Measurements from ENCODE around the gene DIDO1. TPM values are rescaled to one million over a fixed set of nuclear protein-coding genes. Genes with fewer than 3 reads are reported as not detected.
"Not testable (repeated sequence)": the region's sequence is repeated elsewhere in the genome, so short reads cannot be mapped to it uniquely, and the experiment has no call there.

Gene DIDO1
- total RNA-seq, 4 donors from 2014 or later: 24.2 to 39.3 (median 28.7) TPM

- in situ Hi-C loops (cut with MboI; ENCODE audit: low sequenced_read_pairs in 4 of 4): no loop called here
- ATAC-seq (no peak), DNase-seq (no peak)
- intact Hi-C loops (cut with DNase I; ENCODE audit: low total_unique reads): no loop called here
- Histone ChIP-seq H3K27ac (no peak overlapping the region), H3K9me3 (no peaks in the 10 kb centered on the region), H3K4me3 (no peak overlapping the region), H3K36me3 (peaks cover 0 to 13% of the 10 kb centered on the region in 2 donors), H3K4me1 (no peaks in the 10 kb centered on the region), H3K27me3 (no peaks in the 10 kb centered on the region)
- TF ChIP-seq CTCF (IDR thresholded peaks at IDR 0.05 in 4 of 5, conservative IDR thresholded peaks at IDR 0.05 in 1 of 5) (no peak), POLR2A (IDR thresholded peaks at IDR 0.05) (no peak)
These were observed 74.1 kb downstream of the DIDO1 start for GRCh38 chr20:62852196-62852595.

GRCh38 chr20:62850333-62850974 is 75.9 kb downstream of the DIDO1 start:
- intact Hi-C loops (cut with DNase I; ENCODE audit: low total_unique reads) (no loop called here), in situ Hi-C loops (cut with MboI; ENCODE audit: low sequenced_read_pairs in 4 of 4) (no loop called here)
- no peak overlapping the region for H3K4me3 ChIP-seq
- H3K4me1 ChIP-seq: no peaks in the 10 kb centered on the region
- no peaks in the 10 kb centered on the region for H3K9me3 ChIP-seq
- TF ChIP-seq POLR2A (IDR thresholded peaks at IDR 0.05): no peak
- TF ChIP-seq CTCF (IDR thresholded peaks at IDR 0.05 in 4 of 5, conservative IDR thresholded peaks at IDR 0.05 in 1 of 5): no peak
- H3K27me3 ChIP-seq: no peaks in the 10 kb centered on the region
- peaks cover 0 to 5% of the 10 kb centered on the region in 2 donors for H3K36me3 ChIP-seq
- no peak for ATAC-seq
- DNase-seq: no peak
- no peak overlapping the region for H3K27ac ChIP-seq

- TF ChIP-seq POLR2A (IDR thresholded peaks at IDR 0.05) (no peak), CTCF (IDR thresholded peaks at IDR 0.05 in 4 of 5, conservative IDR thresholded peaks at IDR 0.05 in 1 of 5) (no peak)
- intact Hi-C loops (cut with DNase I; ENCODE audit: low total_unique reads): no loop called here
- Histone ChIP-seq H3K4me3 (no peak overlapping the region), H3K36me3 (peaks cover 0 to 5% of the 10 kb centered on the region in 2 donors), H3K9me3 (no peaks in the 10 kb centered on the region), H3K4me1 (no peaks in the 10 kb centered on the region), H3K27ac (no peak overlapping the region), H3K27me3 (no peaks in the 10 kb centered on the region)
- no peak for ATAC-seq
- DNase-seq: no peak
- in situ Hi-C loops (cut with MboI; ENCODE audit: low sequenced_read_pairs in 4 of 4): no loop called here
These were observed 76.9 kb downstream of the DIDO1 start for GRCh38 chr20:62849431-62849830.

- H3K4me3 ChIP-seq; H3K4me1 ChIP-seq; intact Hi-C loops (cut with DNase I; ENCODE audit: low total_unique reads); DNase-seq; H3K9me3 ChIP-seq; ATAC-seq; H3K36me3 ChIP-seq; H3K27ac ChIP-seq; H3K27me3 ChIP-seq; in situ Hi-C loops (cut with MboI; ENCODE audit: low sequenced_read_pairs in 4 of 4): not testable (repeated sequence)
These were observed 77.4 kb downstream of the DIDO1 start for GRCh38 chr20:62848917-62849316.

- H3K27ac ChIP-seq: no peak overlapping the region
These were observed 80.0 kb downstream of the DIDO1 start for GRCh38 chr20:62846166-62846890.

More at GRCh38 chr20:62846166-62846890, 80.0 kb downstream of the DIDO1 start:
- no peaks in the 10 kb centered on the region for H3K27me3 ChIP-seq
- ATAC-seq: no peak
- TF ChIP-seq POLR2A (IDR thresholded peaks at IDR 0.05): no peak
- no peak for TF ChIP-seq CTCF (IDR thresholded peaks at IDR 0.05 in 4 of 5, conservative IDR thresholded peaks at IDR 0.05 in 1 of 5)
- H3K36me3 ChIP-seq: no peaks in the 10 kb centered on the region
- no peak for DNase-seq
- no peak overlapping the region for H3K4me3 ChIP-seq
- H3K9me3 ChIP-seq: no peaks in the 10 kb centered on the region
- intact Hi-C loops (cut with DNase I; ENCODE audit: low total_unique reads): no loop called here
- in situ Hi-C loops (cut with MboI; ENCODE audit: low sequenced_read_pairs in 4 of 4): no loop called here
- no peaks in the 10 kb centered on the region for H3K4me1 ChIP-seq

Measured in gastrocnemius medialis (tissue), 4 donors.